HG02588 (cell line): ENCODE data around the gene CAPZB.
A peak's percentile ranks its signal among the peaks of the same experiment; 100 is the strongest.

ENCODE experiments used
- ATAC-seq: cut with Tn5 transposase; IDR thresholded peaks from one replicate; pipeline ENCODE4 v1.9.1; 2021; ENCODE audit warnings: mild to moderate bottlenecking, moderate library complexity; ENCODE audit not compliant: unreplicated experiment

The CAPZB gene

DNA sequence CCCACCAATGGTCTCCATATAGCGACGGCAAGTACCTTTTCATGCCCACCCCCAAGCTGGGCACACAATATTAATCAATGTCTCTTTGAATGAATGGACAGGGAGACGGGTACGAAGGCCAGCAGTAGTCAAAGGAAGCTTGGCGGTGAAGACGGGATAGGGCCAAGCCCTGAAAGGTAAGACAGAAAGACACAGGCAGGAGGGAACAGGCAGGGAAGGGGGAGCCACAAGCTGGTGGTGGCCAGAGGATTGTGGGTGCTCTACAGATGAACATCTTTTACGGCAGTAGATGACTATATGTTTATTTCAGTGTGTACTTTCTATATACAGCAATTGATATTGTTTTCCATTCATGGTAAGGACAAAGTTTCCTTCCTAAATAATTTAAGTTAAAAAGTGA lies 16.3 kb downstream of the CAPZB start:
- ATAC-seq: peak; percentile 6

GRCh38 chr1:19468397-19468956 lies 16.9 kb downstream of the CAPZB start:
- peak; percentile 66 for ATAC-seq

DNA sequence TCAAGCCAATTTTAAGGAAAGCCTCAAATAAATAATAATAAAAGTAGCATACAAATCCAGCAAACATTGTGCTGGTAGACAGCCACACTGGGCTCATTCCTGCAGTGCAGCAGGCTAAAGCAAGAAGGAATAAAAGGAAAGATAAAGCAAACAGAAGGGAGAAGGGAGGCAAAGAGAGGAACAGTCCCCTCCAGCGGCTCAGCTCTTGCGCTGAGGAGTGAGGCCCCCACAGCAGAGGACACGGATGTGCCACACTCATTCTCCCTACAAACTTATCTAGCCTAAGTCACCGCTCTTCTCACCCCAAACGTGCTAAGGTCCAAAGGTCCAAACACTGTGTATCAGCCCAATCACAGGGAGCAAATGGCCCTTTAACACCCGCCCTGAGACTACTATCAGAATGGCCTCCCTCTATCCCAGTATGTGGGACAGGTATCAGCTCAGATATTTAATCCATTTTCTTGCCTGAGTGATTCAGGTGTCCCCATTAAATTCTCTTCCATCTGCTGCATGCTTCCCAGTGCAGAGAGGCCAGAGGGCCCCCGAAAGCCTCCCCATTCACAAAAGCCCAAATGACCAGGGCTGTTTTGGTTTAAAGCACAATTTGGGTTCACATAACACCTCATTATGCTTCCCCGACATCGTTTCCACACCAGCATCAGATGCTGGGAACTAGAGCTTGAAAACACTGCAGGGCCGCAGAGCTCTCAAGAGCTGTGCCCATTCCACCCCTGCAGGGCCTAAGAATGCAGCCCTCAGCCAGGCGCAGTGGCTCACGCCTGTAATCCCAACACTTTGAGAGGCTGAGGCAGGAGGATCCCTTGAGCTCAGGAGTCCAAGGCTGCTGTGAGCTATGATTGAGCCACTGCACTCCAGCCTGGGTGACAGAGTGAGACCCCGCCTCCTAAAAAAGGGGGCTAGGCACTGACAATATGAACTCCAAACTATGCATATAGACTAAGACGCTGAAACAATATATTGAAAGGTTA lies 17.8 kb downstream of the CAPZB start:
- ATAC-seq: no peak

- no peak for ATAC-seq
Measured at GRCh38 chr1:19466112-19466561, 19.2 kb downstream of the CAPZB start.

- no peak for ATAC-seq
Measured at GRCh38 chr1:19465650-19466049, 19.7 kb downstream of the CAPZB start.

- ATAC-seq: no peak
Measured at GRCh38 chr1:19465123-19465522, 20.2 kb downstream of the CAPZB start.

DNA sequence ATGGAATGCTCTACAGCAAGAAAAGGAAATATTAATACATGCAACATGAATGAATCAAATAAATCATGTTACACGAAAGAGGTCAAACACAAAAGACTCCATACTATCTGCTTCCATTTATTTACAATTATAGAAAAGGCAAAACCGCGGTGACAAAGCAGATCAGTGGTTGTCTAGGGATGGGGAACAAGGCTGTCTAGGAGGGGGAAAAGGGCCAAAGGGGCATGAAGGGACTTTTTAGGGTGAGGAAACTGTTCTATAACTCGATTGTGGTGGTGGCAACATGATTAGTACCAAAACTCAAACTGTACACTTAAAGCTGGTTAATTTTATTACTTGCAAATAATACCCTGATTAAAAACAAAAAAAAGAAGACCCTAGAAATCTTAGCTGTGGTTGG lies 20.6 kb downstream of the CAPZB start:
- ATAC-seq: no peak

DNA sequence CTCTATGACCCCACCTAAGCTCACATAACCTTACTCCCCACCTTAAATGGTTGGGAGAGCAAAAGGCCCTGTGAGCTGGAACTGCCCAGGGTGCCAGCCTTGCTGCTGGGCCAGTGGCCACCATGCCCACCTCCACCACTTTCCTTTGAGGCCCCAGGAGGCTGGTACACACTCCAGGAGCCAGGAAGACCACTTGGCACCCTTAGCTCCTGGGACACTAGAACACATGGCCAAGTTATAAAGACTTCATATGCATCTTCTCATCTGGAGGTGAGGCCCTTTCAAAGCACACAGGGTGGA lies 21.9 kb downstream of the CAPZB start:
- ATAC-seq: no peak

DNA sequence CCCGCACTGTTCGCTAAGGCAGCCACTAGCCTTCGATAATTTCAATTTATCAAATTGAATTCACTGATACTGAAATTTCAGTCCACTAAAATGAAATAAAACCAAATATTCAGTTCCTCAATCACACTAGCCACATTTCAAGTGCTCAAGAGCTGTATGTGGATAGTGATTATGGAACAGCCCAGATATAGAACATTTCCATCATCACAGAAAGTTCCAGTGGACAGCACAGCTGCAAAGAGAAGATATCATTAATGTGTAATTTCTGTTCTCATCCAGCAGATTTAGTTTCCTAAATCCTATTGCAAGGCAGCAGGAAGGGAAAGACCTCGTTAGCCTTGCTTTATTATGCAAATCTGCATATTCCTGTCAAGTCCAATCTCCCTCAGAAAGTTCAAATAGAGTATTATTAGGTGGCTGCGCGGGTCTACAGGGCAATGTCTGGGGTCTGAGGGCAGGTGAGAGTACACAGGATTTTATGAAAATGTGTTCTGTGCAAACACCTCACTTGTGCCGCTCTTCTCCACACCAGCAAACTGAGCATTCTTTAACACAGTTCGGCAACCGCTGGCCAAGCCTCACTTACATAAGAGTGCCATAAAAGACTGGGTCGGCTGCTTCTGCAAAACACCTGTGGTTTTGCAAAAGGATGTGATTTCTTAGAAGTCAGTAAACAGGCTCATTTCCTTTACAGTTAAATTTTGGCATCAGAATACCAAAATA lies 22.4 kb downstream of the CAPZB start:
- peak; percentile 46 for ATAC-seq

- ATAC-seq: no peak
Measured at GRCh38 chr1:19461220-19461554, 24.2 kb downstream of the CAPZB start.

DNA sequence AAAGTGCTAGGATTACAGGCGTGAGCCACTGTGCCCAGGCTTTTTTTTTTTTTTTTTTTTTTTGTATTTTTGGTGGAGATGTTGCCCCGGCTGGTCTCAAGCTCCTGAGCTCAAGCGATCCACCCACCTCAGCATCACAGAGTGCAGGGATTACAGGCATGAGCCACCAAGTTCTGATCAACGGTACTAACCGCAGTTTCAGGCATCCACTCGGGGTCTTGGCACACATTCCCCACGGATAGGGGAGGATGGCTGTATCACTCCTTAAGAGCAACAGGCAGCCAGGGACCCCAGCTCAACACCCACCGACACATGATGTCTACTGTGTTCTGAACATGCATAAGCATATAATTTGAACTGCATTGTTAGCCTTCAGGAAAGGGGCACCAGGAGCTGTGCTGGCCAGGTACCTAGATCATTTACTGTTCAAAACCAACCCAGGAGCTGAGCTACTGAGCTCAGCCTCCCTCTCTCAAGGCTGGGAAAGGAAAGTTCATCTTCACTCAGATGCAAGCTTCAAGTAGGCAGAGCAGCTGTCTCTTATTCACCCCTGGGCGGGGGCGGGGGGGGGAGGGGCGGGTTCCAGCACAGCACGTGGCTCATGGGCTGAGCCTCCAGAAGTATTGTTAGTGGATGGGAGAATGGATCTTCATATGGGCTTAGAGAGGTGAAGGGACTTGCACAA lies 24.7 kb downstream of the CAPZB start:
- no peak for ATAC-seq

DNA sequence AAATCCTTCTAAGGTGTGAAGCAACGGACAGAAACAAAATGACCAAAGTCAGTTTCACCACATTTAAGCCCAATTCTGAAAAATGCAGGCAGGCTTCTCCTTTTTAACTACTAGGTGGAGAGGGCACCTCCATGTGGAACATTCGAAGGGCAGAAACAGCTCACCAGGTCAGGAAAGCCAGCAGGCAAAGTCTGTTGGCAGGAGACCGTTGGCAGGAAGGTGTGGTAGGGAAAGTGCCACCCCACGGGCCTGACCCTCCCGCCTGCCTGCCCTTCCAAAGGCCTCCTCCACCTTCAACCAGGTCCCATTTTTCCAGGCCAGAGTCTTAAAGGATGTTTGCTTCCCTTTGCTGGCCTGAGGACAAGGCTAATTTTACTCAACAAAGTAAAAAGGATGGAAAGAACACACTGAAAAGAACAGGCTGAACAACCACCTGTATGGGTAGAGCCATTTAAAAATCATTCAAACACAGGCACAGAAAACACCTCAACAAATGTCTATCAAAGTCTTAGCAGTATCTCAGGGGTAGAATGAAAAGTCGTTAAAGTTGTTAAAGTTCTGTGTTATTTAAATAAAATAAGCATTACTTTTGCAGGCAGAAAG lies 26.4 kb downstream of the CAPZB start:
- no peak for ATAC-seq

GRCh38 chr1:19457607-19458006 lies 27.7 kb downstream of the CAPZB start:
- no peak for ATAC-seq

DNA sequence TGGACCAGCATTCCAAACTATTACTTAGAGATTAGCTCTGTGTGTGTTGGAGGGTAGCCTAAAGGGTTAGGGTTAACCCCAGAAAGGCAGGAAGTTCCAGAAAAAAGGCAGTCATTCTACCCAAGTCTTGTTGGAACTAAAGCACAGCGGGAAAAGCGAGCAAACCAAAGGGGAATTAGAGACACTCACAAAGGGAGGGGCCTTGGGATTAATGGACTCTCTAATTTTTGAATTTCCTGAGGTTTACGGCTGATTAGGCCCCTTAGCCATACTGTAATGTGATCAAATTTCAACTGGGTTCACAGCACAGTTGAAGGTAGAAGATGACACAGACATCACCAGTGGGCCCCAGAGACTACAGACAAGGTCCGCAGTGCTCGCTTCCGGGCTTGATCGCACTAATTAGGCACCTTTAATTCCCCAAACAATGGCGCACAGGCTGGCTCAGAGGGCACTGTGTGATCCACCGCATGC lies 28.3 kb downstream of the CAPZB start:
- no peak for ATAC-seq

DNA sequence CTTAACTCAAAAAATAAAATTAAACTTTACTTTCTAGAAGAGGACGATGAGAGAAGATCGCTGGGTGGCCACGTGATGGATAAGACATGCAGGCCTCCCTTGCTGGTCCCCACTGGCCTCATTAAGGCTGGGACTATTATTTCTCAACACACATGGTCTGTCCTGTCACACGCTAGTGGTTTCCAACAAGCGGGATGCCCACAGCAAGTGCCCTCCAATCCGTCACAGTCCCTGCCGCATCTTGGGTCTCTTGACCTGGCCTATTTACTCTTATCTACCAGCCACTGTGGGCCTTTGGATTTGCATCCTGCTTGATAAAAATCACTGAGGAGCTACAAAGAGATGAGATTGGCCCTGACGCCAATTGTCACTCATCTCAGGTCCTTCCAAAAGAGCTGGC lies 30.0 kb downstream of the CAPZB start:
- ATAC-seq: no peak

- ATAC-seq: no peak
Measured at GRCh38 chr1:19454265-19455146, 30.8 kb downstream of the CAPZB start.

- ATAC-seq: no peak
Measured at GRCh38 chr1:19453741-19454201, 31.6 kb downstream of the CAPZB start.

DNA sequence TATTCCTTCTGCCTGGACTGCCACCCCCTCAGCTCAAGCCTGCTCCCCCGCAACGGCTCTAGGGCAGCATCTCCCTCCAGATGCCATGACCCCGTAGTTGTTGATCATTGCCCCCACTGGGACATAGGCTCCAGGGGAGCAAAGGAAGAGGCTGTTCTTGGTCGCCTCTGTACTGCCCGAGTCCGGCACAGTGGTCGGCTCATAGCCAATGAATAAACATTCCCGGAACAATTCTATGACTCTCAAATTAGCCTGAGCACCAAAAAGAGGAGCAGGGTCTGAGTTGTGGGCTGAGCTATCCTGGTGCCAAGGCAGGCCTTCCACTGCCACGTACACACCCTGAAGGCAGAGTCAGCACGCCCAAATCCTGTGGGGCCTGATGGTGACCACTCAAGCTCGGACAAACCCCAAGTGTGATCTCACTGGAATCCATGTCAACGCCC lies 33.1 kb downstream of the CAPZB start:
- ATAC-seq: no peak

- no peak for ATAC-seq
Measured at GRCh38 chr1:19450811-19451515, 34.4 kb downstream of the CAPZB start.
